OCI-M2 (cell line): ENCODE measurements around the gene PLA2G12B.
"Not testable (repeated sequence)": the region's sequence is repeated elsewhere in the genome, so short reads cannot be mapped to it uniquely, and the experiment has no call there.

Experiments
- DNase-seq: peaks from one replicate; lab custom pipeline; 2025; ENCODE audit not compliant: unreplicated experiment; lab: John Stamatoyannopoulos, UW

Gene PLA2G12B, protein sequence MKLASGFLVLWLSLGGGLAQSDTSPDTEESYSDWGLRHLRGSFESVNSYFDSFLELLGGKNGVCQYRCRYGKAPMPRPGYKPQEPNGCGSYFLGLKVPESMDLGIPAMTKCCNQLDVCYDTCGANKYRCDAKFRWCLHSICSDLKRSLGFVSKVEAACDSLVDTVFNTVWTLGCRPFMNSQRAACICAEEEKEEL

DNA sequence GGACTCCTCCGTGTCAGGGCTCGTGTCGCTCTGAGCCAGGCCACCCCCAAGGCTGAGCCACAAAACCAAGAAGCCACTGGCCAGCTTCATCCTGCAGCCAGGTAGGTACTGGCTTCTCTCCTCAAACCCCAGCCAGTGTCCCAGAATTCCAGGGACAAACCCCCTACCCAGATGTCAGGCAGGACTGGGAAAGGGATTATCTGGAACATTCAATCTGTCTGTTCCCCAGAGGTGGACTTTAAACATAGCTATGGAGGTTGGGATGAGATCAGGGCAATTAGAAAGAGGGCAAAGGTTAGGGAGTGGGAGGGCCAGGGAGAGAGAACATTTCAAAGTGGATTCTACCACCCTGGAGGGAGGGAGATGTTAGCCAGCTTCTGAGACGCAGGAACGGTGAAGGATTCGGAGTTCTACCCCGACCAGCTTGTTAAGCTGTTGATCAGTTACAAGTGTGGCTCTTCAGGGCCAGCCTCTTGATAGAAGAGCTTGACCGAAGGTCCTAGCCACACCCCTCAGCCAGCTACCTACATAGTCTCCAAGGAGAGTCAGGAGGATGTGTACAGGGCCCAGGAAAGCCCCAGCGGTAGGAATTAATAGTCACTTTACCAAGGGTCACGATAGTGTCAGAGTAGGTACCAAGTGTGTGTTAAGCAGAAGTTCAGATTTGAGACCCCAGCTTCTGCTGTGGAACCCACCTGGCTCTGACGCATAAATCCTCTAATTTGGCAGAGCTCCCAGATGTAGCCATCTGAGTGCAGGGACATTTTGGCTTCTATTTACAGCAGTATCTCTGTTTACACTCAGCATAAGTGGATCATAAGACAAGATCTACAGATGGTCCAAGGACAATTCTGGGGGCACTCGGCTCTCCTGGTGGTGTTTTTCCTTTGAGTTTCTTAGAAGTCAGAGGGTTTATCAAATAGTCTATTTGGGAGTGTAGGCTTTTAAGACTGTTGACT, at the start of gene PLA2G12B:
PLA2G12B (minus strand) TSS at position 211 of the 959 bp plus-strand sequence; CDS start at position 90, 121 bp downstream.
- no peak for DNase-seq

DNA sequence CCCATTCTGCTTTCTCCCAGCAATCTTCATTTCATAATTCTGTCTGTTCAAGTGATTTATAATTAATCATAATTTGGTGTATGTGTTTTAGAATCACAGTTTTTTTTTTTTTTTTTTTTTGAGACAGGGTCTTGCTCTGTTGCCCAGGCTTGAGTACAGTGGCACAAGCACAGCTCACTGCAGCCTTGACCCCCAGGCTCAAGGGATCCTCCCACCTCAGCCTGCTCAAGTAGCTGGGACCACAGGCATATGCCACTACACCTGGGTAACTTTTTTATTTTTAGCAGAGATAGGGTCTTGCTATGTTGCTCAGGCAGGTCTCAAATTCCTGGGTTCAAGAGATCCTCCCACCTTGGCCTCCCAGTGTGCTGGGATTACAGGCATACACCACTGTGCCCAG, 49.2 kb upstream of the PLA2G12B start:
- DNase-seq: no peak

DNA sequence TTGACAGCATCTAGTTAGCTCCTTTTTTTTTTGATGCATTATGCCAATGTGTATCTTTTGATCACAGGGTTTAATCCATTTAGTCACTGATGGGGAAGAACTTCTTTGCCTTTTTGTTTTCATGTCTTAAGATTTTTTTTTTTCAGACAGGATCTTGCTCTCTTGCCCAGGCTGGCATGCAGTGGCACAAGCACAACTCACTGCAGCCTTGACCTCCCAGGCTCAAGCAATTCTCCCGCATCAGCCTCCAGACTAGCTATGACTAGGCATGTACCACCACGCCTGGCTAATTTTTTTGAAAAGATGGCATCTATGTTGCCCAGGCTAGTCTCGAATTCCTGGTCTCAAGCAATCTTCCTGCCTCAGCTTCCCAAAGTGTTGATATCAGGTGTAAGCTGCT, 46.4 kb upstream of the PLA2G12B start:
- no peak for DNase-seq

DNA sequence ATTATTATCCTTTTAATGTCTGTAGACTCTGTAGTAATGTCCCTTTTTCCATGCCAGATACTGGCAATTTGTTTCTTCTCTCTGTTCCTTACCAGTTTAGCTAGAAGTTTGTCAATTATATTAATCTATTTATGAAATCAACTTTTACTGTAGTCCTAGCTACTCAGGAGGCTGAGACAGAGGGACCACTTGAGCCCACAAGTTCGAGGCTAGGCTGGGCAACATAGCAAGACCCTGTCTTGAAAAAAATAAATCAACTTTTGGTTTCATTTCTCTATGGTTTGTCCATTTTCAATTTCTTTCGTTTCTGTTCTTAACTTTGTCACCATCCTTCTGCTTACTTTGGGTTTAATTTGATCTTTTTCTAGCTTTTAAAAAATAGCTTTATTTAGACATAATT, 42.5 kb upstream of the PLA2G12B start:
- no peak for DNase-seq

DNA sequence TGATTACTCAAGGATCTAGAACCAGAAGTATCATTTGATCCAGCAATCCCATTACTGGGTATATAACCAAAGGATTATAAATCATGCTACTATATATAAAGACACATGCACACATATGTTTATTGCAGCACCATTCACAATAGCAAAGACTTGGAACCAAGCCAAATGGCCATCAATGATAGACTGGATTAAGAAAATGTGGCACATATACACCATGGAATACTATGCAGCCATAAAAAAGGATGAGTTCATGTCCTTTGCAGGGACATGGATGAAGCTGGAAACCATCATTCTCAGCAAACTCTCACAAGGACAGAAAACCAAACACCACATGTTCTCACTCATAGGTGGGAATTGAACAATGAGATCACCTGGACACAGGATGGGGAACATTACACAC, 40.9 kb upstream of the PLA2G12B start:
- DNase-seq: not testable (repeated sequence)

DNA sequence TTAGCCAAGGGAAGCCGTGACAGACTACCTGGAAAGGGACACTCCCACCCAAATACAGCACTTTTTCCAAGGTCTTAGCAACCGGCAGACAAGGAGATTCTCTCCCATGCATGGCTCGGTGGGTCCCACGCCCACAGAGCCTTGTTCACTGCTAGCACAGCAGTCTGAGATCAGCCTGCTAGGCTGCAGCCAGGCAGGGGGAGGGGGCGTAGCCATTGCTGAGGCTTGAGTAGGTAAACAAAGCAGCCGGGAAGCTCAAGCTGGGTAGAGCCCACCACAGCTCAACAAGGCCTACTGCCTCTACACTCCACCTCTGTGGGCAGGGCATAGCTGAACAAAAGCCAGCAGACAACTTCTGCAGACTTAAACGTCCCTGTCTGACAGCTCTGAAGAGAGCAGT, 35.2 kb upstream of the PLA2G12B start:
- not testable (repeated sequence) for DNase-seq

DNA sequence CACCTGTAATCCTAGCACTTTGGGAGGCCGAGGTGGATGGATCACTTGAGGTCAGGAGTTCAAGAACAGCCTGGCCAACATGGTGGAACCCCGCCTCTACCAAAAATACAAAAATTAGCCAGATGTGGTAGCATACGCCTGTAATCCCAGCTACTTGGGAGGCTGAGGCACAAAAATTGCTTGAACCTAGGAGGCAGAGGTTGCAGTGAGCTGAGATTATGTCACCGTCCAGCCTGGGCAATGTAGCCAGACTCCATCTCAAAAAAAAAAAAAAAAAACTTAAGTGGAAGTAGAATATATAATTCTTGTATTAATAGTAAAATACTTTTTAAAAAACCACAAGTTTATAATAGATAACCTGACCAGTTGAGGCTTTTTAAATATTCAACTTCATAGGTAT, 30.0 kb upstream of the PLA2G12B start:
- DNase-seq: not testable (repeated sequence)

DNA sequence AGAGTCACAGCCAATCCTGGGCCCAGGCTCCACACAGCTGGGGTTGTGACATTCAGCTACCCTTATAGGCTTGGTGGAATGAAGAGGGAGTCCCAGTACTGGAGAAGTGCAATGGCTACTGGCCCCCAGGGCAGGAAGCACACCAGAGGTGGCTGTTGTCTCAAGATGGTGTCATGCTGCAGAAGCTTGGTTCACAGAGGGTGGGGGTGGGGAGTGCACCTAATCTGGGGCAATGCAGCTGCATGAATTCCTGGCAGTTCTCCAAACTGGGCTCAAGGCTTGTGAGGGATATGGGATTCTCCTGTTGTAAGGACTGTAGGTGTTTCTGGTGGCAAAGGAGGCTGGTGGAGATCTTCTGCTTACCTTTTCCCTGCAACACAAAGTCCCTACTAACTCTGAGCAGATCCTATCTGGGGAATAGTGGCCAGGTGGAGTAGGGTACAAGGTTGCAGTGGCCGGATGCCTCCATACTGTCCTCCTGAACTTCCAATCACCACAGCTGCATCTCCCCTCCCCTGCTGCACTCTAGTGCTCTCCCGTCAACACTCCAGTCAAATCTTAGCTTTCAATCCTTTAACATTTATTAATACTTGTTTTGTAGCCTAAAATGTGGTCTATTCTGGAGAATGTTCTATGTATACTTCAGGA, 27.4 kb upstream of the PLA2G12B start:
- no peak for DNase-seq

DNA sequence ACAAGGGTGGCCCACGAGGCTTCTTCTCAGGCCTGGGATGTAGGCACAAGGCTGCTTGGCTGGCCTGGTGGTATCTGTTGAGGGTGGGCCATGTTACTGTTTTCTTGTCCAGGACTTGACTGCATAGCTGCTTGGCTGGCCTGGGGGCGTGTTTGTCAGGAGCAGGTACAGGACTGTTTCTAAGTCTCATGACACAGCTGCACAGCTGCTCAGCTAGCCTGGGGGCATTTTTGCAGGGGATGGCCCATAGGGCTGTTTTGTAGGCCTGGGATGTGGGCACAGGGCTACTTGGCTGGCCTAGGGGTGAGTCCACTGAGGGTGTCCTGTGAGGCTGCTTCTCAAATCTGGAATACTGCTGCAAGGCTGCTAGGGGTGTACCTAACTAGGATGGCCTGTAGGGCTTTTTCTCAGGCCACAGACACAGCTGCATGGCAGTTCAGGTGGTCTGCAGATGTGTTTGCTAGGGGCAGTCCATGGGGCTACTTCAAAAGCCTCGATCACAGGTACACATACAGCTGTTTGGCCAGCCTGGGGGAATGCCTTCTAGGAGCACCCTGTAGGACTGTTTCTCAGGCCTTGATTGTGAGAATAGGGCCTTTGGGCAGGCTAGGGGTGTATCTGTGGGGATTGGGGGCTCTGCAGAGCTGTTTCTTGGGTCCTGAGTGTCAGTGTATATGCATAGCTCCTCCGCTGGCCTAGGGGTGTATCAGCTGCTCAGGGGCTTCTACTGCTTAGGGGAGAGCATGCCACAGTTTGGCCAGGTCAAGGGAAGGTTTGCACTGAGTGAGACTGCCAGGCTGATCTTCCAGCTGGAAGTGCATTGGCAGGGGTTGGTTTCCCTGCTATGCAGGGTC, 26.6 kb upstream of the PLA2G12B start:
- no peak for DNase-seq

DNA sequence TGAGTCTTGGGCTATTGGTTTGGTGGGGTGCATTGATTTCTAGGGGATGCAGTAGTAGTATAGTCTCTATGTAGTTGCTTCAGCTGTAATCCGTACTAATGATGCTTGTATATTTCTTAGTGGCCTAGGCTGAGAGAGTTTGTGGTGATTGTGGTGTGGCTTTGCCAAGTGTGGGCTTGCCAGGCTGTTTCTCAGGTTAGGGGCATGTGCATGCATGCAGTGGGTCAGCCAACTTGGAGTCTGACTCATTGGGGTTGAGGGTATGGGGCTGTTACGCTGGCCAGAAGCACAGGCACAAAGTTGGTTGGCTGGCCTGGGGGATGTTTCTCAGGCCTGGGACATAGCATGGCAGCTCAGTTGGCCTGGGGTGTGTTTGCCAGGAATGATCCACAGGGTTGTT, 25.7 kb upstream of the PLA2G12B start:
- no peak for DNase-seq

DNA sequence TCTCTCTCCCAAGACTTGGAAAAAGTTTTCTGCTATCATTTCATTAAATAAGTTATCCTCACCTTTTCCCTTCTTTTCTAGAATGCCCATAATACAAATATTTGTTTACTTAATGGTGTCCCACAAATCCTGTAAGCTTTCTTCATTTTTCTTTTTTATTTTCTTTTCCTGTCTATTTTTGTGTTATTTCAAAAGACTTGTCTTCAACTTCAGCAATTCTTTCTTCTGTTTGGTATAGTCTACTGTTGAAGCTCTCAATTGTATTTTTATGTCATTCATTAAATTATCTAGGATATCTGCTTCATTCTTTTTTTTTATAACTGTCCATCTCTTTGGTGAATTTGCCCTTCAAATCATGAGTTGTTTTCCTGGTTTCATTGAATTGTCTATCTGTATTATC, 25.1 kb upstream of the PLA2G12B start:
- no peak for DNase-seq

DNA sequence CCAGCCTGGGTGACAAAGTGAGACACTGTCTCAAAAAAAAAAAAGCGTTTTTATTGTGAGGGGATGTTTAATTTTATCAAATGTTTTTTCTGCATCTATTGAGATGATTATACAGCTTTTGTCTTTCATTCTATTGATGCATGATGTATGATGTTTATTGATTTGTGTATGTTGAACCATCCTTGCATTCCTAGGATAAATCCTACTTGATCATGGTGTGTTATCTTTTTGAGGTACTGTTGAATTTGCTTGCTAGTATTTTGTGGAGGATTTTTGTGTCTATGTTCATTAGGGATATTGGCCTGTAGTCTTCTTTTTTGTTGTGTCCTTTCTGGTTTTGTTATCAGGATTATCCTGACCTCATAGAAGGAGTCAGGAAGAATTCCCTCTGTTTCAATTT, 22.3 kb upstream of the PLA2G12B start:
- DNase-seq: no peak

DNA sequence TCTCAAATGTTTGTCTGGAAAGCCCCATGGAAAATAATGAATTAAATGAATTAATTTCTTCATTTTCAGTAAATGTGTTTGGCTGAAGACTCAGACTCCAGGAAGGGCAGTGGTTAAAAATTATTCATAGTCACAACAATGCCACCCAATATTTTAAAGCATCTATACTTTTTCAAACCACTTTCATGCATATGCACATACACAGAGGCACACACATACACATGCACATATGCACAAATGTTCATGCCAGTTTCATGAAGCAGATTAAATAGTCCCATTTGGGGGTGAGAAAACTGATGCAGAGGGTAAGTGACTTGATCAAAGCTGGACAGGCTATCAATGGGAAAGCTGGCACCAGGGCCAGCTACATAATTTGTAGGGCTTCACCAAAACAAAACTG, 1.4 kb upstream of the PLA2G12B start:
- no peak for DNase-seq

DNA sequence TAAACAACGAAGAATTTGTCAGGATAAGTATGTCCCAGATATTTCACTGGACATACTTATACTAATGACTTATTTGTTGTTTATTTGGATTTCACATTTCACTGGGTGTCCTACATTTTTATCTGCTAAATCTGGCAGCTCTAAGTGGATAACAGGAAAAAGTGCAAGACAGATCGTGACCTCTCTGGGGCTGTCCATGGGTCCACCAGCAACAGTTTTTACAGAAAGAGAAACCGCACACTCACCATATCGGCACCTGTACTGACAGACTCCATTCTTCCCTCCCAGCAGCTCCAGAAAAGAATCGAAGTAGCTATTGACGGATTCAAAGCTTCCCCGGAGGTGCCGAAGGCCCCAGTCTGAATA, 393 bp downstream of the PLA2G12B start:
- DNase-seq: no peak

DNA sequence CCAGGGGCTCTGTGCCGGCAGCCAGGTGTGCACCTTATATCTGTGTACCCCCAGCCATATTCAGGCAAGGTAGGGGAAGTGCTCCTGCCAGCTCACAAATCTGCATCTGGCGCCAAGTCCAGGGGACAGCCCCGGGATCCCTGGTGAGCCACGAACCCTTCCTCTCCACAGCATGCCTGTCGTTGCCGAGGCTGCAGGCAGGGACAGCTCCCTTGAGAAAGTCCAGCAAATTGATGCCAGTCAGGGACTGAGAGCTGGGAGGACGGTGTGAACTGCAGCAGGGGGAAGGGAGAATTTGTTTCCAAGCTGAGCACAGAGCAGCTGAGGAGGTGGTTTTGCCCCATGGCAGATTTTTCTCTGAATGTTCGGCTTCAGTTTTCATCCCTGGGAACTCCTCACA, 919 bp downstream of the PLA2G12B start:
- no peak for DNase-seq

DNA sequence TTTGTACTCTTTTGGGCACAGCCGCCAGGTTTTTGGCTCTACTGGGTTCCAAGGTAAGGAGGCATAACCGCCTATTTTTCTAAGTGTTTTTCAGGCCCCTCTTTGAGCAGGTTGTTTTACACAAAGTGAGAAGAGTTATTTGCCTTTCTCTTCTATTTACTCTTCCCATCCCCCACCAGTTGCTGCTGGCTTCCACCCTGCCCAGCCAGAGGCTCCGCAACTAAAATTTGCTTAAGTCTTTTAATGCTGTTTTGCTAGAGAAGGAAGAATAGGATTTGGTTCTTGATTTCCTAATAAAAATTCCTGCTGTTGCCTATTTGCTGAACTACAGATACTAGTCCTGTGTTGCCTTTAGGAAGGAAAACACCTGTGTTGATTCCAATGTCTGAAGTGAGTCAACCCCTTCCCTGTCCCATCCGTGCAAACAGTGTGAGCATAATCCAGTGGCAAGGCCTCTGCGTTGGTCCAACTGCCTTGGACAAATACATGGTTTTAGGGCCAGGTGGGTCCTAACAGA, 1.9 kb downstream of the PLA2G12B start:
- DNase-seq: no peak

DNA sequence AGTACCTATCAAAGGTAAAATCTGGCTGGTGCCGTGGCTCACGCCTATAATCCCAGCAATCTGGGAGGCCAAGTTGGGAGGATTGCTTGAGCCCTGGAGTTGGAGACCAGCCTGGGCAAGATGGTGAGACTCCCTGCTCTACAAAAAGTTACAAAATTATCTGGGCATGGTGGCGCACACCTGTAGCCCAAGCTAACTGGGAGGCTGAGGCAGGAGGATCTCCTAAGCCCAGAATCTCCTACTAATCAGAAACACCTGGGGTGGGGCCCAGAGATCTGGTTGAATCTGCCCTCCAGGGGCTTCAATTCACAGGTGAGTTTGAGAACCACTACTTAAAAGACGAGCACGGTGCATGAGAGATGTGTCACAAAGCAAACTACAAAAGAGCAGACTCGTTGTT, 2.4 kb downstream of the PLA2G12B start:
- no peak for DNase-seq

DNA sequence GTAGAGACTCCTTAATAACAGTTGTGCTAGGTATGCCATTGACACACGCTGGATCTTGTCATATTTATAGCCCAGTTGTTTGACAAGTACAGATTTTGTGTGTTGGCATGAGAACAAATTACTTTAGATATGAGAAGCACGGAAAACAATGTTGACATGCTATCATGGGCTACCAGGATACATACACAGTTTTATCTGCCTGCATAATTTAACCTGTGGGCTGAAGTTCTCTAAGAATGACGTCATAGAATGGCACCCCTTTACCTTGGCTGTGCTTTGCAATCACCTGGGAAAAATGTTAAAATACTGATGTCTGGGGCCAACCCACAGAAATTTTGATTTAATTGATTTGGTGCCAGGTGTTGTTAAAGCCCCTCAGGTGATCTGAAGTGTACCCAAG, 2.8 kb downstream of the PLA2G12B start:
- no peak for DNase-seq

DNA sequence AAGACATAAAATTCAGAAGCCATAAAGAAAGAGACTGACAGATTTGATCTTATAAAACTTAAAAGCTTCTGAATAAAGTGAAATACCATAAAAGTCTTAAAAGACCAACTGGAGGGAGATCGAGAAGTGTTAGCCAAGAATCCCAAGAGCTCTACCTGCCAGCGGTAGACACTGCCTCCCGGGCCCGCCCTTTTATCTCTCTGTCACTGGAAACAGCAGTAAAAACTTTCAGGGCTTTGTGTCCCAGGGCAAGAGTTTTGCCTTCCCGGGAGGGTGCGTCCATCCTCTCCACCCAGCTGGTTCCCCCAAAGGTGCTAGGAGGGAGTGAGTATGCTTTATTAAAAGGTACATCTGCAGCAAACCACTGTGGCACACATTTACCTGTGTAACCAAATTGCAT, 5.8 kb downstream of the PLA2G12B start:
- no peak for DNase-seq

DNA sequence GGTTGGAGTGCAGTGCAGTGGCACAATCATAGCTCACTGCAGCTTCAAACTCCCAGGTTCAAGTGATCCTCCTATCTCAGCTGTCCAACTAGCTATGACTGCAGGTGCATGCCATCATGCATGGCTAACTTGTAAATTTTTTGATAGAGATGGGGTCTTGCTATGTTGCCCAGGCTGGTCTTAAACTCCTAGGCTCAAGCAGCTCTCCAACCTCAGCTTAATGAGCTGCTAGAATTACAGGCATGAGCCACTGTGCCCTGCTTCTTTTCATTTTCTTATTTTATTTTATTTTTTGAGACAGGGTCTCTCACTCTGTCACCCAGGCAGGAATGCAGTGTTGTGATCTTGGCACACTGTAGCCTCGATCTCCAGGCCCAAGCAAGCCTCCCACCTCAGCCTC, 7.6 kb downstream of the PLA2G12B start:
- DNase-seq: no peak
